ENCODE results near the gene COX17. TPM values are rescaled to one million over a fixed set of nuclear protein-coding genes. Genes with fewer than 3 reads are reported as not detected.

The COX17 gene
- total RNA-seq, 1 experiment from 2014 or later = 54.3 TPM

DNA sequence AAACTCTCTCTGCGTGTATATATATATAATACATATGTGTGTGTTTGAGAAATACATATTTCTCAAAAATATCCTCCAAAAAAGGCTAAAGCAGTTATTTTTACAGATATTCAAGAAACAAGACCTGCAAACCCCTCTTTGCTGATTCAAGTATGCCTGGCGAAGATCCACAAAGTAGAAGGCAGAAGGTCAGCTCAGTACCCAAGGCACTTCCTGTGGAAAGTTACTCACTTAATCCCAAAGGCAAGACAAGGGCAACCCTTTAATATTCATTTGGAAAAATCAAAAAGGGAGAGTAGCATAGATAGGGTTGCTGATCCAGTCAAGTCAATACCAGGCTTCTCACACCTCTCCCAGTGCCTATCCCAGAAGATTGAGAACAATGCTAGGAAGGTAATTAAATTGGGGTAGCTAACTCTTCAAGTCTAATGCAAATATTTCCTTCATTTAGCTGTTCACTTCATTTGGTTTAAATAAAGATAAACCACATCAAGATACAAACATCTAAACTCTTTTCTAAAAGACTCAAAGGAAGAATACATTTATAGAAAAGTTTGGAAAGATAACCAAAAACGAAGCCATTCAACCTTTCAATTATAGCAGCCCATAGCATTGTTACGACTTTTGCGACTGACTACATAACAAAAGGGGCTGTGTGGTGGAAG lies 7.2 kb downstream of the COX17 start:
- H3K27me3 ChIP-seq (ENCODE audit: low read length) = no peaks in the 10 kb centered on the region
- H3K4me2 ChIP-seq (ENCODE audit: low read depth, low read length, poor library complexity, severe bottlenecking) = no peak overlapping the region
- DNase-seq = no peak
- H4K20me1 ChIP-seq (ENCODE audit: insufficient read depth, low read depth, low read length) = no peaks in the 10 kb centered on the region
- H3K36me3 ChIP-seq (ENCODE audit: insufficient read depth, low read length) = peaks cover 45% of the 10 kb centered on the region
- H3K4me1 ChIP-seq (ENCODE audit: low read length) = peaks cover 4% of the 10 kb centered on the region
- no peak overlapping the region for H2AFZ ChIP-seq (ENCODE audit: low read length)
- no peak overlapping the region for H3K9ac ChIP-seq (ENCODE audit: low read length)
- peaks cover 5% of the 10 kb centered on the region for H3K79me2 ChIP-seq (ENCODE audit: low read length)
- H3K27ac ChIP-seq (ENCODE audit: low read length) = no peak overlapping the region
- H3K9me2 ChIP-seq (replicated peaks; ENCODE audit: insufficient read depth, low read length) = no peaks in the 10 kb centered on the region
- H3K4me3 ChIP-seq (ENCODE audit: low read length) = no peak overlapping the region
- H3K9me3 ChIP-seq (ENCODE audit: low read length) = no peaks in the 10 kb centered on the region

- H2AFZ ChIP-seq (ENCODE audit: low read length) = no peak overlapping the region
- peaks cover 14% of the 10 kb centered on the region for H3K36me3 ChIP-seq (ENCODE audit: insufficient read depth, low read length)
- no peaks in the 10 kb centered on the region for H3K79me2 ChIP-seq (ENCODE audit: low read length)
- no peaks in the 10 kb centered on the region for H4K20me1 ChIP-seq (ENCODE audit: insufficient read depth, low read depth, low read length)
- no peak overlapping the region for H3K27ac ChIP-seq (ENCODE audit: low read length)
- no peaks in the 10 kb centered on the region for H3K9me3 ChIP-seq (ENCODE audit: low read length)
- no peak overlapping the region for H3K9ac ChIP-seq (ENCODE audit: low read length)
- no peak overlapping the region for H3K4me3 ChIP-seq (ENCODE audit: low read length)
- no peak overlapping the region for H3K4me2 ChIP-seq (ENCODE audit: low read depth, low read length, poor library complexity, severe bottlenecking)
- DNase-seq = no peak
- no peaks in the 10 kb centered on the region for H3K9me2 ChIP-seq (replicated peaks; ENCODE audit: insufficient read depth, low read length)
- peaks cover 11% of the 10 kb centered on the region for H3K4me1 ChIP-seq (ENCODE audit: low read length)
- no peaks in the 10 kb centered on the region for H3K27me3 ChIP-seq (ENCODE audit: low read length)
Measured at GRCh38 chr3:119665954-119666559, 11.1 kb downstream of the COX17 start.

DNA sequence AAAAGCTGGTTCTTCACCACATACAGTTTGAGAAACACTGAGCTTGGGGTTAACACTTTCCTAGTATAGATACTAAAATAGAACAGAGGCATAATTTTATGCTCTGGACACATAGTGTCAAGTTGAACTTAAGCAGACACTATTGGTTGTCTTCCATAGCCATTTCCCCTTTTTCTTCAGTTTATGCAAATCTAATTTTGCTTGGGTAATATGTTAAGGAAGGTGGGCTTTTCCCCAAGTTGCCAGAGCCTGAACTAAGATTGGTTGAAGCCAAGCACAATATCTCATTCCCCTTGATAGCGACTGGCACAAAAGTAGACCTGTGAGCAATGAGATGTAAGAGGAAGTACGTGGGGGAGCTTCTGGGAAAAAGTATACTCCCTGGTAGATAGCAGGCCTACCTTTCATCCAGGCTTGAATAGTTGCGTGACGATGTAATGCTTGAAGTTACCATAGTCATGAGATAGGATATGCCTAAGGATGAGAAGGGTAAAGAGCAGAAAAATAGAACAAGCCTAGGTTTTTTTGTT lies 12.3 kb downstream of the COX17 start:
- Histone ChIP-seq H3K9me2 (replicated peaks; ENCODE audit: insufficient read depth, low read length) (no peaks in the 10 kb centered on the region), H3K27ac (ENCODE audit: low read length) (no peak overlapping the region), H3K9ac (ENCODE audit: low read length) (no peak overlapping the region), H3K36me3 (ENCODE audit: insufficient read depth, low read length) (peaks cover 7% of the 10 kb centered on the region; the same call in 1 of the 2 replicates), H3K4me3 (ENCODE audit: low read length) (no peak overlapping the region), H3K9me3 (ENCODE audit: low read length) (no peaks in the 10 kb centered on the region), H3K4me1 (ENCODE audit: low read length) (peaks cover 11% of the 10 kb centered on the region), H3K4me2 (ENCODE audit: low read depth, low read length, poor library complexity, severe bottlenecking) (no peak overlapping the region), H2AFZ (ENCODE audit: low read length) (no peak overlapping the region), H3K27me3 (ENCODE audit: low read length) (no peaks in the 10 kb centered on the region), H3K79me2 (ENCODE audit: low read length) (no peaks in the 10 kb centered on the region), H4K20me1 (ENCODE audit: insufficient read depth, low read depth, low read length) (no peaks in the 10 kb centered on the region)
- DNase-seq = no peak

GRCh38 chr3:119664370-119664769 lies 12.8 kb downstream of the COX17 start:
- H4K20me1 ChIP-seq (ENCODE audit: insufficient read depth, low read depth, low read length) = no peaks in the 10 kb centered on the region
- no peak overlapping the region for H3K4me2 ChIP-seq (ENCODE audit: low read depth, low read length, poor library complexity, severe bottlenecking)
- no peaks in the 10 kb centered on the region for H3K27me3 ChIP-seq (ENCODE audit: low read length)
- H3K9me3 ChIP-seq (ENCODE audit: low read length) = no peaks in the 10 kb centered on the region
- H3K9me2 ChIP-seq (replicated peaks; ENCODE audit: insufficient read depth, low read length) = no peaks in the 10 kb centered on the region
- H3K27ac ChIP-seq (ENCODE audit: low read length) = no peak overlapping the region
- no peak overlapping the region for H3K9ac ChIP-seq (ENCODE audit: low read length)
- no peaks in the 10 kb centered on the region for H3K79me2 ChIP-seq (ENCODE audit: low read length)
- peaks cover 5% of the 10 kb centered on the region; the same call in 1 of the 2 replicates for H3K36me3 ChIP-seq (ENCODE audit: insufficient read depth, low read length)
- no peak overlapping the region for H2AFZ ChIP-seq (ENCODE audit: low read length)
- H3K4me3 ChIP-seq (ENCODE audit: low read length) = no peak overlapping the region
- peaks cover 11% of the 10 kb centered on the region for H3K4me1 ChIP-seq (ENCODE audit: low read length)
- DNase-seq = no peak

DNA sequence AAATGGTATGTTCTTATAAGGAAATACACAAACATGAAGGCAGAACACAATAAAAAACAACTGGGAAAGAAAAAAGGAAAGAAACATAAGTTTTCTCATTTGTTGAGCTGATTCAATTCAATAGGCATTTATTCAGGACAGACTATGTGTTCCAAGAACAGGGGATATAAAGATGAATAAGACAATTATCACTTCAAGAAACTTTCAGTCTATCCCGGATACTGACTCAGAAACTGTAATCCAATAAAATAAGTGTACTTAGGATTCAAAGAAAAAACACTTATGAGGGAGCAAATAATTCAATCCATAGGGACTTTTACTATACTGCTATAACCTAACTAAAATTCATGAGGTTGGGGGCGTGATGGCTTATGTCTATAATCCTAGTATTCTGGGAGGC lies 13.3 kb downstream of the COX17 start:
- no peaks in the 10 kb centered on the region for H3K27me3 ChIP-seq (ENCODE audit: low read length)
- no peak overlapping the region for H3K4me2 ChIP-seq (ENCODE audit: low read depth, low read length, poor library complexity, severe bottlenecking)
- peaks cover 11% of the 10 kb centered on the region for H3K4me1 ChIP-seq (ENCODE audit: low read length)
- H3K9ac ChIP-seq (ENCODE audit: low read length) = no peak overlapping the region
- H3K9me2 ChIP-seq (replicated peaks; ENCODE audit: insufficient read depth, low read length) = no peaks in the 10 kb centered on the region
- DNase-seq = no peak
- no peaks in the 10 kb centered on the region for H3K9me3 ChIP-seq (ENCODE audit: low read length)
- H4K20me1 ChIP-seq (ENCODE audit: insufficient read depth, low read depth, low read length) = no peaks in the 10 kb centered on the region
- no peak overlapping the region for H3K27ac ChIP-seq (ENCODE audit: low read length)
- H3K79me2 ChIP-seq (ENCODE audit: low read length) = no peaks in the 10 kb centered on the region
- H3K36me3 ChIP-seq (ENCODE audit: insufficient read depth, low read length) = peaks cover under 1% of the 10 kb centered on the region; the same call in 1 of the 2 replicates
- H3K4me3 ChIP-seq (ENCODE audit: low read length) = no peak overlapping the region
- H2AFZ ChIP-seq (ENCODE audit: low read length) = no peak overlapping the region

- Histone ChIP-seq H3K9me2 (replicated peaks; ENCODE audit: insufficient read depth, low read length) (no peaks in the 10 kb centered on the region), H3K4me2 (ENCODE audit: low read depth, low read length, poor library complexity, severe bottlenecking) (no peak overlapping the region), H3K36me3 (ENCODE audit: insufficient read depth, low read length) (no peaks in the 10 kb centered on the region), H2AFZ (ENCODE audit: low read length) (no peak overlapping the region), H4K20me1 (ENCODE audit: insufficient read depth, low read depth, low read length) (no peaks in the 10 kb centered on the region), H3K4me3 (ENCODE audit: low read length) (no peak overlapping the region), H3K9ac (ENCODE audit: low read length) (no peak overlapping the region), H3K27ac (ENCODE audit: low read length) (no peak overlapping the region), H3K9me3 (ENCODE audit: low read length) (no peaks in the 10 kb centered on the region), H3K4me1 (ENCODE audit: low read length) (peaks cover 11% of the 10 kb centered on the region), H3K27me3 (ENCODE audit: low read length) (no peaks in the 10 kb centered on the region), H3K79me2 (ENCODE audit: low read length) (no peaks in the 10 kb centered on the region)
- no peak for DNase-seq
Measured at GRCh38 chr3:119662604-119663373, 14.4 kb downstream of the COX17 start.

DNA sequence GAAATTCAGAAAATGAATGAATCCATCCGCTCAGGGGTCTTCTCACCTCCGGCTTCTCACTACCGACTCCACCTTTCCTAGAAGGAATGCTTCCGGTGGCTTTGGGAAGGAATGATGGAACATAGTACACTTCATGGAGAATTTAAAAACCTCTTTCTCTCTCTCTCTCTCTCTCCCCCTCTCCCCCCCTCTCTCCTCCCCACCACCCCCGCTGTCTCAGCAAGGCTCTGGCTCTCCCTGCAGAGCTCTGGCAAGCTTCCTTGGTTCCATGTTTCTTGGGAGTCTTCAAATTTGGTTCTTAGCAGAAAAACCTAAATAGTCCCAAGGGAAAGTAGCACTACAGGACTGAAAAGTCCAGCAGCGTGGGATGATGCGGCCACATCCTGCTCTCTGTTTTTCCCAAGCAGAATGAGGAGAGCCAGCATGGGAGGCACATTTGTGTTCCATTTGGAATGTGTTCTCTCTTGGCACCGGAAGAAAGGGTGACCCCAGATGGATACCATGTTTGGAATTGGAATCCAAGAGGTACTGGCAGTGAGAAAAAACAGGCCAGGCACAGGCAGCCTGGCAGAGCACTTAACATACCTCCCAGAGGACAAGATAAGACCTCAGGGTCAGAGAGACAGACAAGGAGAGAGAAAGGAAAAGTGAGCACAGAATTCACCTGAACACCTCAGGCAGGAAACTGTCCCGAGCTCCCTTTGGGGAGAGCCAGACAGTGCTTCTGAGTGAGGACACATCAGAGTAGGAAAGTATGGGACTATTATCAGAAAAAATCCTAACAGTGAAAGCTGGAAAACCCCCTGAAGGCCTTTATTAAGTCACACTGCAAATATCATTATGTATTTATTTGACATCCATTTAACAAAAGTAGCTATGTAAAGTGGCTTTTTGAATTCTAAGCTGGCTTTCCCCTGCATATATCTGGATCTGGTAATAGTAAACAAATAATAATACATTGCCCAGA lies 16.4 kb downstream of the COX17 start, which contains the start of gene POPDC2:
TSS of gene POPDC2 (minus strand) at position 116 of the 967 bp plus-strand sequence. CDS start 166 bp downstream, outside the sequence.
- no peak within 1 kb of the TSS for H3K4me2 ChIP-seq (ENCODE audit: low read depth, low read length, poor library complexity, severe bottlenecking)
- no peak within 1 kb of the TSS for H3K27ac ChIP-seq (ENCODE audit: low read length)
- H4K20me1 ChIP-seq (ENCODE audit: insufficient read depth, low read depth, low read length) = no peaks in the 10 kb centered on the region
- DNase-seq = no peak
- H3K4me1 ChIP-seq (ENCODE audit: low read length) = peaks cover 11% of the 10 kb centered on the region
- H3K9me3 ChIP-seq (ENCODE audit: low read length) = no peaks in the 10 kb centered on the region
- H2AFZ ChIP-seq (ENCODE audit: low read length) = no peak within 1 kb of the TSS
- no peak within 1 kb of the TSS for H3K4me3 ChIP-seq (ENCODE audit: low read length)
- H3K9ac ChIP-seq (ENCODE audit: low read length) = no peak within 1 kb of the TSS
- H3K27me3 ChIP-seq (ENCODE audit: low read length) = no peaks in the 10 kb centered on the region
- H3K79me2 ChIP-seq (ENCODE audit: low read length) = no peaks in the 10 kb centered on the region
- H3K36me3 ChIP-seq (ENCODE audit: insufficient read depth, low read length) = no peaks in the 10 kb centered on the region
- no peaks in the 10 kb centered on the region for H3K9me2 ChIP-seq (replicated peaks; ENCODE audit: insufficient read depth, low read length)

All from Karpas-422 (cell line).